ENCODE data around the gene P2RY2.

- no peak for TF ChIP-seq CTCF (IDR thresholded peaks at IDR 0.05; ENCODE audit: low read length)
- no peak for TF ChIP-seq EZH2 (optimal IDR thresholded peaks at IDR 0.05; ENCODE audit: low read depth, low read length)
- TF ChIP-seq EZH2phosphoT487 (IDR thresholded peaks at IDR 0.05; ENCODE audit: low read length) = no peak
Observed at GRCh38 chr11:73249853-73250783, 32.0 kb downstream of the P2RY2 start.
